Left ventricle myocardium superior (tissue), 1 donor: ENCODE results near the gene TMEM240. TPM values are rescaled to one million over a fixed set of nuclear protein-coding genes. Genes with fewer than 3 reads are reported as not detected.
"Not testable (repeated sequence)": the region's sequence is repeated elsewhere in the genome, so short reads cannot be mapped to it uniquely, and the experiment has no call there.

Experiments
- ATAC-seq: fragments of 200-7000 bp; cut with Tn5 transposase; one replicate; pipeline ENCODE4 v1.9.1; 2020; ENCODE audit warnings: mild to moderate bottlenecking, moderate library complexity
- DNase-seq: peaks from one replicate; pipeline ENCODE4 v3.0.0-alpha.2; 2020
- intact Hi-C: fragments of 100-400 bp; cut with micrococcal nuclease; formaldehyde crosslinking; loops from one replicate; pipeline ENCODE4 v1.11.0; 2022
- total RNA-seq: library from RNA; stranded (reverse); fragmentation: NEBNext Ultra II Directional; extraction: Animal tissue kit (Norgen Biotek cat#: 25700); gene quantifications from one replicate; pipeline ENCODE4 v1.2.1, GENCODE V29; 2021
- donor health status: DM: no; HTN: yes; CAD: no; lungs with severe emphysema.

Gene TMEM240
- total RNA-seq, 1 donor from 2014 or later, result 8.9 TPM

DNA sequence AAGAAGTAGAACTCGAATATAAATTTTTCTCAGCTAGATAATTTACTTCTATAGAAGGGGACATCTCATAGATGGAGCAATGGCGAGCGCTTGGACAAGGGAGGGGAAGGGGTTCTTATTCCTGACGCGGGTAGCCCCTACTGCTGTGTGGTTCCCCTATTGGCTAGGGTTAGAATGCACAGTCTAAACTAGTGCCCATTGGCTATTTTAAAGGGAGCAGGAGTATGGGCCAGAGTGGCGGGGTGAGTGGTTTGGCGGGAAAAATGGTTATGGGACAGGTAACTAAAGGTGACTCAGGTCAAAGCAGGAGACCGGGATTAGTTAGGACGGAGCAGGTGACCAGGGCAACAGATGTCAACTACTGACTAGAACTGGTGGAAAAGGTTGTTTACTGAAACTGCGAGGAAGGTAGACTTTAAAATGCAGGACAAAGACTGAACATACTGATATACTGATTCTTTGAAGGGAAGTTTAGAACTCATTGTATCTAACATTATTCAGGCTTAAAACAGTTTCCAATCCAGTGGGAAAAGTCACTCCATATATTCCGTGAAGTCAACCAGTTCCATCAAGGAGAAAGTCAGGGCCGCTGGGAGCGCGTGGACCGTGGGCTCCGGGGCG is 29.4 kb downstream of the TMEM240 start:
- ATAC-seq (no peak), DNase-seq (no peak)
- intact Hi-C loops, result no loop called here

DNA sequence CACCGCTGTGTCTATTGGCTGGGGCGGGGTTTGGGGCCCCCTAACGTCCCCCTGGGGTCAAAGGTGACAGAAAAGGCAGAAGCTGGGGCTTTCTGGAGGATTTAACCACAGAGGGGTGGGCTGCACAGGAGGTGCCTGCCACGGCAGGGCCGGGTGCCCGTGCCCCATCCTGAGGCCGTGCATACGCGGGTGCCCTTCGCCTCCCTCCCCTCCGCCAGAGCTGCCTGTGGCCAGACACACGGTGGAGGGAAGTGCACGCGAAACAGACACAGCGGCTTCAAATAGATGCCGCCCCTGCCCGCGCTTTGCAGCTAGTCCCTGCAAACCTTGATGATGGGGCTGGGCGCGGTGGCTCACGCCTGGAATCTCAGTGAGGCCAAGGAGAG is 31.0 kb downstream of the TMEM240 start:
- ATAC-seq, intact Hi-C loops, DNase-seq: not testable (repeated sequence)

DNA sequence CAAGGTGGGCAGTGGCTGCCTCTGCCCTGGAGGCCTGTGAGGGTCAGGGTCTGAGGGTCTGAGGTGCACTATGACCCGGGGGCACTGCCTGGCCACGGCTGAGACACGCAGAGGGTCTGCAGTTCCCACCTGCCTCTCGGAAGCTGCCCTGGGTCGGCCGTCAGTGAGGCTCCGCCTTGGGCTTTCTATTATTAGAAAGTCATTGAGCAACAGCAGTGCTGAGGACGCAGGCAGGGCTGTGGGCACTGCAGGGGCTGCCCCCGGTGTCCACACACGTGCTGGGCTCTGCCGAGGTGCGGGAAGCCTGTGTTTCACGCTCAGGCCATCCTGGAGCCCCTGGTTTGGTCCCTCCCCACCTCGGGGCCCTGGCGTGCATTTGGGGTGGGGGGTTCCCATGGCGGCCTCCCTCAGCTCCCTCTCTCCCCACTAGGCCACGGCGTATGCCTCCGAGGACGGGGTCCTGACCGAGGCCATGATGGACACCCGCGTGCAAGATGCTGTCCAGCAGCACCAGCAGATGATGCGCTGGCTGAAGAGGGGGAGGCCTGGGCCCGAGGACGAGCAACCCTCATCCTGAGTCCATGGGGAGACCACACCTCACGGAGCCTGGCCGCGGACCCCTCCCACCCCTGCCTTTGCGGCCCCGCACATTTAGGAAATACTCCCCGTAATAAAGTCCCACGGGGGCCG is 31.5 kb downstream of the TMEM240 start:
- intact Hi-C loops, result not testable (repeated sequence)
- ATAC-seq (peak; percentile 42), DNase-seq (peak; percentile 60)

DNA sequence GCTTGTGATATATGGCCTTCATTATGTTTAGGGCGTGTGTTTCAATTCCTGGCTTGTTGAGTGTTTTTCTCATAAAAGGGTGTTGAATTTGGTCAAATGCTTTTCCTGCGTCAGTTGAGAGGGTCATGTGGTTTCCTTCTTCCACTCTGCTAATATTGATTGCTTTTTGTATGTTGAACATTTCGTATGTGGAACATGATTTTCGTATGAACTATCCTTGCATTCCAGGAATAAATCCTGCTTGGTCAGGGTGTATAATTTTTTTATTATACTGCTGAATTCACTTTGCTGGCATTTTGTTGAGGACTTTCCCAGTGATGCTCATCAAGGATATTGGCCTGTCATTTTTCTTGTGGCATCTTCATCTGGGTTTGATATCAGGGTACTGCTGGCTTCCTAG is 33.1 kb downstream of the TMEM240 start:
- DNase-seq (no peak), ATAC-seq (no peak)
- intact Hi-C loops, result no loop called here

DNA sequence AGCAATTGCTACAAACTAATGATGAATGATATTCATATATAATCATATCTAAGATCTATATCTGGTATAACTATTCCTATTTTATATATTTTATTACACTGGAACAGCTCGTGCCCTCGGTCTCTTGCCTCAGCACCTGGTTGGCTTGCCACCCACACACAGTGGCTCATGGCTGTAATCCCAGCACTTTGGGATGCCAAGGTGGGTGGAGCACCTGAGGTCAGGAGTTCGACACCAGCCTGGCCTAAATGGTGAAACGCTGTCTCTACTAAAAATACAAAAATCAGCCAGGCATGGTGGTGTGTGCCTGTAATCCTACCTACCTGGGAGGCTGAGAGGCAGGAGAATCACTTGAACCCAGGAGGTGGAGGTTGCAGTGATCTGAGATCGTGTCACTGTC is 34.6 kb downstream of the TMEM240 start:
- DNase-seq, intact Hi-C loops, ATAC-seq: not testable (repeated sequence)

DNA sequence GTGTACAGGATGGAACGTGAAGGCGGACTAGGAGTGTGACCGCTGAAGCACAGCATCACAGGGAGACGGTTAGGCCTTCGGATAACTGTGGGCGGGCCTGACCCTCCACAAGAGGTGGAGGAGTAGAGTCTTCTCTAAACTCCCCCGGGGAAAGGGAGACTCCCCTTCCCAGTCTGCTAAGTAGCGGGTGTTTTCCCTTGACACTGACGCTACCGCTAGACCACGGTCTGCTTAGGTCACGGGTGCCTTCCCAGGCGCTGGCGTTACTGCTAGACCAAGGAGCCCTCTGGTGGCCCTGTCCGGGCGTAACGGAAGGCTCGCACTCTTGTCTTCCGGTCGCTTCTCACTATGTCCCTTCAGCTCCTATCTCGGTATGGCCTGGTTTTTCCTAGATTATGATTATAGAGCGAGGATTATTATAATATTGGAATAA is 35.0 kb downstream of the TMEM240 start:
- peak; percentile 72 for DNase-seq
- ATAC-seq, result peak; percentile 67
- intact Hi-C loops, result not testable (repeated sequence)

DNA sequence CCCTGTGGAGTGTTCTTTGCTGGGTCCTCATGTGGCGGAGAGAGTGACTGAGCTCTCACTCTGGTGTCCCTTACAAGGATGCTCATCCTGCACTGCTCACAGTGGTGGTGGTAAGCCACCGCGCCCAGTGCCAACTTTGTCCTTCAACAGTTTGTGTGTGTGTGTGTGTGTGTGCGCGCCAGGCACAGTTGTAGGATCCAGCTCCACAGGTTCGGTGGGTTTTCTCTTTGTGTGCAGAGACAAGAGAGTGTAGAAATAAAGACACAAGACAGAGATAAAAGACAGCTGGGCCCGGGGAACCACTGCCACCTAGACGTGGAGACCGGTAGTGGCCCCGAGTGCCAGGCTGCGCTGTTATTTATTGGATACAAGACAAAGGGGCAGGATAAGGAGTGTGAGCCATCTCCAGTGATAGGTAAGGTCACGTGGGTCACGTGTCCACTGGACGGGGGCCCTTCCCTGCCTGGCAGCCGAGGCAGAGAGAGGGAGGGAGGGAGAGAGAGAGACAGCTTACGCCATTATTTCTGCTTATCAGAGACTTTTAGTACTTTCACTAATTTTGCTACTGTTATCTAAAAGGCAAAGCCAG is 35.6 kb downstream of the TMEM240 start:
- intact Hi-C loops, result not testable (repeated sequence)

DNA sequence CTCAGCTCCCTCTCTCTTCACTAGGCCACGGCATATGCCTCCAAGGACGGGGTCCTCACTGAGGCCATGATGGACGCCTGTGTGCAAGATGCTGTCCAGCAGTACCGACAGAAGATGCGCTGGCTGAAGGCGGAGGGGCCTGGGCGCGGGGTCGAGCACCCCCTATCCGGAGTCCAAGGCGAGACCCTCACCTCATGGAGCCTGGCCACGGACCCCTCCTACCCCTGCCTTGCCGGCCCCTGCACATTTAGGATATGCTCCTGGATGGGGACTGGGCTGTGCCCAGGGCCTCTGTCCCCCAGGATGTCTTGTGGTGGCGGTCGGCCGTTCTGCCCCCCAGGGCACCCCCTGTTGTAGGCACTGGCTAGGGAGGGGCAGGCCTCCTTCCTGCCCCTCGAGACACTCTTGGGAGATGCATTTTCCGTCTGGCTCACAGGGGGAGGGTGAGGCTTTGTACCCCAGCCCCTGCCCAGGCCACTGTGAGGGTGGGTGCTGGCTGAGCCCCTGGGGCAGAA is 44.9 kb downstream of the TMEM240 start:
- intact Hi-C loops, DNase-seq: not testable (repeated sequence)
- ATAC-seq, result peak; percentile 24

More for the DNA sequence above, 35.6 kb downstream of the TMEM240 start:
- DNase-seq (peak; percentile 79), ATAC-seq (peak; percentile 32)

DNA sequence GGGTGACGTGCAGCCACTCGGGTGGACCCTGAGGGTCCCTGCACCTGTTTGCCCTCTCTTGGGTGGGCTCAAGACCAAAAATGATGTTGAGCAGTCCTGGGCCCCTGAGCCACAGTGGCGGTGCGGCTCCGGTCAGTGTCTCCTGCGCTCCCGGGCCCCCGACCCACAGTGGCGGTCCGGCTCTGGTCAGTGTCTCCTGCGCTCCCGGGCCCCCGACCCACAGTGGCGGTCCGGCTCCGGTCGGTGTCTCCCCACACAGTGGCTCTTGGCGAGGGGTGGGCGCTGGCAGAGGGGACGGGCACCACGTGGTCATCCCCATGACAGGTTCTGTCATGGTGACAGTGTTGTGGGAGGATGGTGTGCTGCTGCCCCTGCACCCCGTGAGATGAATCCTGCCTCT is 46.1 kb downstream of the TMEM240 start:
- ATAC-seq, DNase-seq, intact Hi-C loops: not testable (repeated sequence)

DNA sequence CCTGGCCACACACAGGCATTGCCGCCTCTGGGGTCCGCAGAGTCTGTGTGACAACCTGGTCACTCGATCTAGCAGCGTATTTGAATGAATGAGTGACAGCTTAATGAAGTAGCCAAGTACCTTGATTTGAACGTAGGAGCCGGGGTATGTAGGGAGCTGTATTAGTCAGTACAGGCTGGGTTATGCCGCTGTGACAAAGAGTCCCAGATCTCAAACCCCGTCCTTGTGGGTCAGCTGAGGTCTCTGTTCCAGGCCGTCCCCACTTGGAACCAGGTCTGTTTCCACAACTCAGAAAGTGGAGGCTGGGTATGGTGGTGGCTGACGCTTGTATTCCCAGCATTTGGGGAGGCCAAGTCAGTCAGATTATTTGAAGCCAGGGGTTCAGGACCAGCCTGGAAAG is 48.8 kb downstream of the TMEM240 start:
- ATAC-seq (no peak), DNase-seq (no peak)
- intact Hi-C loops, result no loop called here

DNA sequence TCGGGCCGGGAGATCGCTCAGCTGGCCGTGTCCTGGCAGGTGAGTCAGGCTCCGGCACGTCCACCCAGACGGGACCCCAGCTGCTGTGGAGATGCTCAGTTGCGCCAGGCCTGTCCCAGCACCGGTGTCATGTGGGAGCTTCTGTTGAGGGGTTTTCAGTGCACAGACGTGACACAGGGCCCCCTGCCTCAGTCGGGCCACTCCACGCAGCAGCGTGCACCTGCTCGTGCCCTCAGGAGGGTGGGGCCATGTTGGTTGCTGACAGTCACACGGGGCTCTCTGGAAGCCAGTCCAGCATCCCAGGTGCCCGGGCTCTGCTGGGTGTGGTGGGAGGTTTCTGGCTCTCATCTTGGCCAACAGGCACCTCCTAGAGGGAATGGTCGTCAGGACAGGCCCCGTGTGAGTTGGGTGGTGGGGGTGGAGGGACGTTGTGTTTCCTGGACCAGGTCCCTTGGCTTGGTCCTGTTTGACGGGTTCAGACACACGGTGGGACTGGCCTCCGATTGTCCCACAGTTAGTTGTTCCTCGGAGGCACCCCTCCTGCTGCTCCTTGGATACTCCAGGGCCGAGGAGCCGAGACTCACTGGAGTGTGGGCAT is 49.7 kb downstream of the TMEM240 start:
- DNase-seq (no peak), ATAC-seq (no peak)
- intact Hi-C loops, result no loop called here

DNA sequence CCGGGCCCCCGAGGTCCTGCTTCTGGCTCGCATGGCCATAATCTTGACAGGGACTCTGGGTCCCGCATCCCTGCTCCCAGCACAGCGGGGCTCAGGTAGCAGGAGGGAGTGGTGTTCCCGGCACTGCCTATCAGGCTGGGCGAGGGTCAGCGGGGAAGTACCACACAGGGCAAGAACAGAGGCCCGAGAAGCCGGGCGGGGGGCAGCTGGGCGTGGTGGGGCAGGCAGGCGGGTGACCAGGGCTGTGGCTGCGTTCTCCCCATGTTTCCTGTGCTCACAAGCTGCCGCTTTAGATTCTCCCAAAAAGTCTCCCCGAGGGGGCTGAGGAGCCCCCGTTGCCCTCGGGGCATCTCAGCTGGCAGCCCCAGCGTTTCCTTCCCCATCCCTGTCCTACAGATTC is 50.6 kb downstream of the TMEM240 start:
- ATAC-seq, result no peak
- intact Hi-C loops, result no loop called here
- DNase-seq, result no peak

DNA sequence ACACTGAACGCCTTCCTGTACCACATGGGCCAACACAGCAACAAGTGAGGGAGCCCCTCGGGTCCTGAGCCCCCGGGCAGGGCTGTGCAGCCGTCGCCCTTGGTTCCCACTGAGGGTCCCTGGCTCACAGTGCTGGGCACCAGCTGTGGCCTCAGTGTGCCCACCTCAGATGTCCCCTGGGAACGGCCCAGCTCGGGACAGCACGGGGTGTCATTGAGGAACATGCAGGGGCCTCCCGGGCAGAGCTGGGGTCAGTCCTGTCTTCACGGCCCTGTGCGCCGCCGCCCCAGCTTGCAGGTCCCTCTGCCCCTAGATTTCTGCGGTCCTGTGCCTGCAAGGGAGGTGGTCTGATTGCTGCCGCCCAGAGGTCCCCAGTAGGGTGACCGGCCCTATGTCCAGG is 51.2 kb downstream of the TMEM240 start:
- DNase-seq (no peak), ATAC-seq (no peak)
- intact Hi-C loops, result no loop called here

DNA sequence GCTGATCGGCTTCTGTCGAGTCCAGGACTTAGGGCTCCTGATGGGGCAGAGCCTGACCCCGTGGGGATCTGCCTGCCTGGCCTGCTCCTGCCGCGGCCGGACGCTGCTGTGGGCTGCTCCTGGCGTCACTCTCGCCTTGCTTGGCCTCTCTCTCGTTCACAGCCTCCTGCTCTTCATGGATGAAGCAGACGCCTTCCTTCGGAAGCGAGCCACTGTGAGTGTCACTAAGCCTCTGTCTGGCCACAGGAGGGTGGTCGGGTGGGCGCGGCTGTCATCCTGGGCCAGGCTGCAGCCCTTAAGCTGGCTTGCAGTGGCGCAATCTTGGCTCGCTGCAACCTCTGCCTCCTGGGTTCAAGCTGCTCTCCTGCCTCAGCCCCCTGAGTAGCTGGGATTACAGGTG is 52.7 kb downstream of the TMEM240 start:
- no peak for DNase-seq
- intact Hi-C loops, result no loop called here
- ATAC-seq, result no peak

DNA sequence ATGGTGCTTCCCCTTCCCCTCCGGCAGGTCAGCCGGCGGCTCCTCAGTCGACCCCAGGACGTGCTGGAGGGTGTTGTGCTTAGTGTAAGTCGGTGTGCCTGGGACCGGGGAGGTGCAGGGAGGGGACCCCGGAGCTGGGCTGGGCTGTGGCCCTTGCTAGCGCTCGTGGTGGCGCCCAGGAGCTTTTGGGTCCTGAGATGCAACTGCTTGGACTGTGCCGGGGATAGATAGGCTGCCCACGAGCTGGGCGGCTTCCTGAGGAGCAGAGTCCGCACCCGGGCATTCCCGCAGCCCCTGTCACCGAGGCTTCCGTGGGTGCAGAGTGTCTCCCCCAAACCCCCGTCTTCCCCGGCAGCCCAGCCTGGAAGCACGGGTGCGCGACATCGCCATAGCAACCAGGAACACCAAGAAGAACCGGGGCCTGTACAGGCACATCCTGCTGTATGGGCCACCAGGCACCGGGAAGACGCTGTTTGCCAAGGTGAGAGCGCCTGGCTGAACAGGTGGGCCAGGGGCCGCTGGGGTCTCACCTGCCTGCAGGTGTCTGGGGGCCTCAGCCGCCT is 54.6 kb downstream of the TMEM240 start:
- ATAC-seq, intact Hi-C loops, DNase-seq: not testable (repeated sequence)

DNA sequence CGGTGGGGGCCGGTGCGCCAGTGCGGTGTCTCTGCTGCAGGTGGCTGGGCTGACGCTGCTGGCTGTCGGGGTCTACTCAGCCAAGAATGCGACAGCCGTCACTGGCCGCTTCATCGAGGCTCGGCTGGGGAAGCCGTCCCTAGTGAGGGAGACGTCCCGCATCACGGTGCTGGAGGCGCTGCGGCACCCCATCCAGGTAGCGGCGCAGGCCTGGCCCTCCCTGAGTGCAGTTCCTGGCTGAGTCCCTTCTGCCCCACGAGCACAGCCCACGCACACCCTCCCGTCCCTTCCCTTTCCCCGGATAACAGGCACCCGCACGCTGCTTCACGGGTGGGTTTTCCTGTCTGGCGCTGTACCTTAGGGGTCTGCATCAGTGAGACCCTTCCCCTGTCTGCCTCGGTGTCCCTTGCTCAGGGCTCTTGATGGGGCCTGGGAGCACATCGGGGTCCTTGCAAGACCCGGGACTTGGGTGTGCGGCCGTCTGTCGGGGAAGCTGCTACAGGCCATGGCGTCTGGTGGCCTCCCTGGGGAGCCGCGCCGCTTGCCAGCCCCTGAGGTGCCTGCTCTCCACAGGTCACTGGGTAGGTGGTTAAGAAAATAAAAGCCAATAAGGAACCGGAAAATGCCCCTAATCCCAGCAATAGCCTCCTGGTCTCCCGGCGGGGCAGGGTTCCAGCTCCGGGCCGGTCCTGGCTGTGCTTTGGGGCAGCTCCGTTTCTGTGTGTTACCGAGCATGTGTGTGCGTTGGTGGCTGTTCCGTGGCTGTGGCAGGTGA is 55.3 kb downstream of the TMEM240 start:
- DNase-seq, ATAC-seq, intact Hi-C loops: not testable (repeated sequence)
